Suprapubic skin (tissue), 4 donors: ENCODE results near the gene SLC7A4. TPM values are rescaled to one million over a fixed set of nuclear protein-coding genes. Genes with fewer than 3 reads are reported as not detected.
"Not testable (repeated sequence)": the region's sequence is repeated elsewhere in the genome, so short reads cannot be mapped to it uniquely, and the experiment has no call there.

ENCODE experiments used
- DNase-seq, 2 donors: peaks; one replicate each; pipeline ENCODE4 v3.0.0-alpha.2; 2019; ENCODE audit warnings: low spot score in 2 of 2
- H3K27ac ChIP-seq: fragments of 200-600 bp; sonication (generic); one replicate; pipeline ENCODE4 v1.5.1; 2019
- H3K27me3 ChIP-seq: fragments of 200-600 bp; sonication (generic); one replicate; pipeline ENCODE4 v1.5.1; 2019
- H3K36me3 ChIP-seq: fragments of 200-600 bp; sonication (generic); one replicate; pipeline ENCODE4 v1.5.1; 2019
- H3K4me1 ChIP-seq: fragments of 200-600 bp; sonication (generic); one replicate; pipeline ENCODE4 v1.5.1; 2019
- H3K4me3 ChIP-seq: fragments of 200-600 bp; sonication (generic); one replicate; pipeline ENCODE4 v1.5.1; 2019; ENCODE audit warnings: mild to moderate bottlenecking
- H3K9me3 ChIP-seq: fragments of 200-600 bp; sonication (generic); one replicate; pipeline ENCODE4 v1.5.1; 2019
- CTCF ChIP-seq, 2 donors: fragments of 200-600 bp in 1 of 2; fragments of 450-650 bp in 1 of 2; sonication (generic) in 1 of 2; IDR thresholded peaks; one replicate each; pipeline ENCODE4 v1.5.1; 2016 to 2019; ENCODE audit warnings: antibody characterized with exemption in 2 of 2, mild to moderate bottlenecking in 1 of 2, moderate library complexity in 1 of 2
- EP300 ChIP-seq: sonication (generic); formaldehyde crosslinking; IDR thresholded peaks from one replicate; pipeline ENCODE4 v1.6.1; 2017; ENCODE audit warnings: antibody characterized with exemption
- POLR2A ChIP-seq, 2 donors: fragments of 450-650 bp; IDR thresholded peaks; one replicate each; pipeline ENCODE4 v1.6.1; 2017; ENCODE audit warnings: antibody characterized with exemption in 2 of 2, mild to moderate bottlenecking in 2 of 2, moderate library complexity in 2 of 2
- POLR2AphosphoS5 ChIP-seq, 3 donors: sonication (generic); formaldehyde crosslinking; IDR thresholded peaks; one replicate each; pipeline ENCODE4 v1.6.1; 2017; ENCODE audit warnings: antibody characterized with exemption in 3 of 3
- WGBS: methylation state at CpG from one replicate; pipeline ENCODE4 v1.1.5; 2018; 5-methylcytosine and 5-hydroxymethylcytosine counted together
- total RNA-seq, 4 donors: library from RNA; depleted of rRNA; stranded (reverse); fragments of >200 nt; gene quantifications; one replicate each; pipeline ENCODE4 v1.1.0, GENCODE V29; 2016

The SLC7A4 gene
- total RNA-seq, 4 donors from 2014 or later, result 0.48 to 2.2 (median 1.6) TPM

GRCh38 chr22:21009638-21010425, 22.5 kb downstream of the SLC7A4 start:
- Histone ChIP-seq H3K4me3 (no peak overlapping the region), H3K9me3 (no peaks in the 10 kb centered on the region), H3K27ac (no peak overlapping the region), H3K36me3 (no peaks in the 10 kb centered on the region), H3K4me1 (peaks cover 13% of the 10 kb centered on the region), H3K27me3 (no peaks in the 10 kb centered on the region)
- DNase-seq, result no peak
- 41% methylated on average over 6 of the region's 10 CpGs for WGBS
- TF ChIP-seq POLR2AphosphoS5 (IDR thresholded peaks at IDR 0.05) (no peak), POLR2A (IDR thresholded peaks at IDR 0.05) (no peak), CTCF (IDR thresholded peaks at IDR 0.05) (no peak), EP300 (no peak)

- H3K4me3 ChIP-seq, H3K27me3 ChIP-seq, H3K27ac ChIP-seq, H3K9me3 ChIP-seq, DNase-seq, H3K4me1 ChIP-seq, H3K36me3 ChIP-seq: not testable (repeated sequence)
- WGBS, result 83% methylated on average over 9 of the region's 13 CpGs
Measured at GRCh38 chr22:21009208-21009607, 23.2 kb downstream of the SLC7A4 start.

GRCh38 chr22:21003782-21004181, 28.6 kb downstream of the SLC7A4 start:
- 79% methylated on average over 4 of the region's 4 CpGs for WGBS
- Histone ChIP-seq H3K4me3 (no peak overlapping the region), H3K9me3 (no peaks in the 10 kb centered on the region), H3K4me1 (peaks cover 39% of the 10 kb centered on the region), H3K27ac (no peak overlapping the region), H3K36me3 (peaks cover 13% of the 10 kb centered on the region), H3K27me3 (no peaks in the 10 kb centered on the region)
- DNase-seq, result no peak
- TF ChIP-seq CTCF (IDR thresholded peaks at IDR 0.05), result no peak
- no peak for TF ChIP-seq EP300
- no peak for TF ChIP-seq POLR2A (IDR thresholded peaks at IDR 0.05)
- TF ChIP-seq POLR2AphosphoS5 (IDR thresholded peaks at IDR 0.05), result no peak

- under 1% methylated on average over 36 of the region's 83 CpGs for WGBS
- TF ChIP-seq POLR2A (IDR thresholded peaks at IDR 0.05) (peak; percentile 75 to 77), POLR2AphosphoS5 (IDR thresholded peaks at IDR 0.05) (peak; percentile 15 to 81 (median 18)), EP300 (no peak)
- no peaks in the 10 kb centered on the region for H3K27me3 ChIP-seq
- H3K9me3 ChIP-seq, result no peaks in the 10 kb centered on the region
- H3K4me3 ChIP-seq, result peak within 1 kb of the TSS; percentile 58
- H3K36me3 ChIP-seq, result peaks cover 31% of the 10 kb centered on the region
- H3K4me1 ChIP-seq, result peaks cover 39% of the 10 kb centered on the region
- peak; percentile 97 to 98 for DNase-seq
- H3K27ac ChIP-seq, result peak within 1 kb of the TSS; percentile 98
Measured at GRCh38 chr22:21001601-21002325, 30.6 kb downstream of the SLC7A4 start, which contains the start of gene THAP7. Gene THAP7, minus strand, starts transcription at chr22:21002118. Its CDS starts 207 bp downstream, at chr22:21001911.

GRCh38 chr22:21000987-21001600, 31.3 kb downstream of the SLC7A4 start:
- no peaks in the 10 kb centered on the region for H3K9me3 ChIP-seq
- 0% methylated on average over 3 of the region's 26 CpGs for WGBS
- H3K36me3 ChIP-seq, result peaks cover 37% of the 10 kb centered on the region
- H3K27me3 ChIP-seq, result no peaks in the 10 kb centered on the region
- H3K4me3 ChIP-seq, result peak overlapping the region; percentile 58
- no peak for TF ChIP-seq CTCF (IDR thresholded peaks at IDR 0.05)
- no peak for TF ChIP-seq EP300
- no peak for TF ChIP-seq POLR2A (IDR thresholded peaks at IDR 0.05)
- TF ChIP-seq POLR2AphosphoS5 (IDR thresholded peaks at IDR 0.05), result no peak
- H3K27ac ChIP-seq, result peak overlapping the region; percentile 98
- peaks cover 39% of the 10 kb centered on the region for H3K4me1 ChIP-seq
- no peak for DNase-seq
